Liver (tissue), 9 donors: ENCODE results near the gene ACSS1. TPM values are rescaled to one million over a fixed set of nuclear protein-coding genes. Genes with fewer than 3 reads are reported as not detected.

ENCODE experiments used
- DNase-seq: peaks from one replicate; pipeline ENCODE4 v3.0.0-alpha.2; 2017; ENCODE audit warnings: low spot score
- H3K27ac ChIP-seq, 2 donors: one replicate each; pipeline ENCODE4 v1.7.0; 2013; ENCODE audit warnings: inconsistent platforms in 2 of 2, low read length in 2 of 2, control low read depth in 1 of 2, low read depth in 1 of 2, mild to moderate bottlenecking in 1 of 2
- H3K27me3 ChIP-seq, 4 donors: one replicate each; pipeline versions ENCODE4 v1.6.1 to v1.7.0; 2013; ENCODE audit warnings: low read length in 3 of 4, inconsistent platforms in 1 of 4, mild to moderate bottlenecking in 1 of 4, moderate library complexity in 1 of 4; ENCODE audit not compliant: control insufficient read depth in 4 of 4, insufficient read depth in 4 of 4
- H3K36me3 ChIP-seq, 4 donors: one replicate each; pipeline versions ENCODE4 v1.6.1 to v1.7.0; 2013; ENCODE audit warnings: low read length in 3 of 4, mild to moderate bottlenecking in 3 of 4, low read depth in 1 of 4, moderate library complexity in 1 of 4; ENCODE audit not compliant: control insufficient read depth in 4 of 4, insufficient read depth in 3 of 4
- H3K4me1 ChIP-seq, 4 donors: one replicate each; pipeline versions ENCODE4 v1.6.1 to v1.7.0; 2013; ENCODE audit warnings: low read length in 3 of 4, mild to moderate bottlenecking in 3 of 4, moderate library complexity in 1 of 4; ENCODE audit not compliant: control insufficient read depth in 4 of 4, insufficient read depth in 4 of 4
- H3K4me3 ChIP-seq, 3 donors: one replicate each; pipeline versions ENCODE4 v1.6.1 to v1.7.0; 2013; ENCODE audit warnings: low read length in 3 of 3, control low read depth in 1 of 3, low read depth in 1 of 3, mild to moderate bottlenecking in 1 of 3
- H3K9ac ChIP-seq, 2 donors: one replicate each; pipeline ENCODE4 v1.7.0; 2013; ENCODE audit warnings: low read length in 2 of 2, mild to moderate bottlenecking in 2 of 2, moderate library complexity in 2 of 2, control low read depth in 1 of 2, low read depth in 1 of 2
- H3K9me3 ChIP-seq, 4 donors: one replicate each; pipeline versions ENCODE4 v1.6.1 to v1.7.0; 2013; ENCODE audit warnings: low read length in 3 of 4; ENCODE audit not compliant: control insufficient read depth in 4 of 4
- CTCF ChIP-seq: fragments of 150-350 bp; IDR thresholded peaks from 2 replicates; pipeline ENCODE4 v1.5.1; 2017; ENCODE audit warnings: improper control_type of control experiment, low read depth, low read length; ENCODE audit not compliant: missing input control
- FOXA1 ChIP-seq: IDR thresholded peaks from 2 replicates; pipeline ENCODE4 v1.6.1; 2016; ENCODE audit warnings: antibody characterized with exemption
- FOXA2 ChIP-seq: IDR thresholded peaks from 2 replicates; pipeline ENCODE4 v1.6.1; 2016; ENCODE audit warnings: antibody characterized with exemption
- HNF4A ChIP-seq, 2 donors: conservative IDR thresholded peaks; 2 replicates each; pipeline ENCODE4 v1.6.1; 2016; ENCODE audit warnings: antibody characterized with exemption in 2 of 2, mild to moderate bottlenecking in 2 of 2
- HNF4G ChIP-seq: IDR thresholded peaks from 2 replicates; pipeline ENCODE4 v1.6.1; 2016; ENCODE audit warnings: antibody characterized with exemption
- JUND ChIP-seq, 2 donors: IDR thresholded peaks; 2 replicates each; pipeline ENCODE4 v1.6.1; 2016; ENCODE audit warnings: antibody characterized with exemption in 2 of 2
- MAX ChIP-seq: IDR thresholded peaks from 2 replicates; pipeline ENCODE4 v1.6.1; 2016; ENCODE audit warnings: antibody characterized with exemption
- NR2F2 ChIP-seq: IDR thresholded peaks from 2 replicates; pipeline ENCODE4 v1.6.1; 2016; ENCODE audit warnings: antibody characterized with exemption
- RAD21 ChIP-seq, 2 donors: IDR thresholded peaks; 2 replicates each; pipeline ENCODE4 v1.6.1; 2016; ENCODE audit warnings: antibody characterized with exemption in 2 of 2, mild to moderate bottlenecking in 2 of 2
- REST ChIP-seq: IDR thresholded peaks from 2 replicates; pipeline ENCODE4 v1.6.1; 2016; ENCODE audit warnings: antibody characterized with exemption, mild to moderate bottlenecking
- SP1 ChIP-seq: IDR thresholded peaks from 2 replicates; pipeline ENCODE4 v1.6.1; 2018; ENCODE audit warnings: antibody characterized with exemption, mild to moderate bottlenecking
- ZBTB33 ChIP-seq: IDR thresholded peaks from 2 replicates; pipeline ENCODE4 v1.6.1; 2016; ENCODE audit warnings: antibody characterized with exemption
- WGBS: extraction: QIAGEN DNeasy Blood & Tissue Kit; methylation state at CpG from one replicate; pipeline ENCODE4 v1.1.7; 2013; 5-methylcytosine and 5-hydroxymethylcytosine counted together
- polyA plus RNA-seq, 2 donors: library from polyadenylated mRNA; stranded (reverse) in 1 of 2; unstranded in 1 of 2; fragments of 200-250 nt in 1 of 2; fragments of >200 nt in 1 of 2; fragmentation: Nextera tagmentation in 1 of 2; extraction: Ambion mirVana in 1 of 2; gene quantifications; one replicate each; pipeline versions ENCODE4 v1.2.1 to v1.2.3, GENCODE V29; 2013 to 2015
- total RNA-seq, 2 donors: library from RNA; depleted of rRNA; stranded (reverse); fragments of >200 nt; gene quantifications; one replicate each; pipeline ENCODE4 v1.2.3, GENCODE V29; 2014
- donor health status: healthy.
- donor health status: healthy.
- donor health status: healthy.
- donor health status: healthy.
- donor health status: healthy.

Gene ACSS1
- total and polyA plus RNA-seq, 4 donors, result 5.3 to 87.5 (median 22.1) TPM

GRCh38 chr20:25050501-25051350, 7.2 kb downstream of the ACSS1 start:
- no peak overlapping the region for H3K27ac ChIP-seq
- H3K4me1 ChIP-seq, result peaks cover 15 to 47% (median 25%) of the 10 kb centered on the region in 4 donors

GRCh38 chr20:25050082-25050481, 7.9 kb downstream of the ACSS1 start:
- DNase-seq, result no peak
- H3K4me3 ChIP-seq, result no peak overlapping the region
- H3K9me3 ChIP-seq, result no peaks in the 10 kb centered on the region
- no peak overlapping the region for H3K27ac ChIP-seq
- peaks cover 14 to 51% (median 27%) of the 10 kb centered on the region in 4 donors for H3K4me1 ChIP-seq
- TF ChIP-seq REST (no peak), SP1 (no peak), CTCF (no peak), MAX (no peak), ZBTB33 (no peak), FOXA1 (no peak), NR2F2 (no peak)
- 85% methylated on average over 7 of the region's 7 CpGs for WGBS
- no peak overlapping the region for H3K9ac ChIP-seq
- no peaks in the 10 kb centered on the region for H3K36me3 ChIP-seq
- no peaks in the 10 kb centered on the region for H3K27me3 ChIP-seq

More at GRCh38 chr20:25050501-25051350, 7.2 kb downstream of the ACSS1 start:
- WGBS, result 96% methylated on average over 17 of the region's 17 CpGs
- H3K36me3 ChIP-seq, result no peaks in the 10 kb centered on the region
- H3K4me3 ChIP-seq, result no peak overlapping the region
- TF ChIP-seq FOXA2, result no peak
- no peak for TF ChIP-seq ZBTB33
- TF ChIP-seq JUND (IDR thresholded peaks at IDR 0.05), result no peak
- TF ChIP-seq HNF4A (conservative IDR thresholded peaks at IDR 0.05), result no peak
- TF ChIP-seq MAX, result no peak
- TF ChIP-seq HNF4G, result no peak
- TF ChIP-seq RAD21 (IDR thresholded peaks at IDR 0.05), result no peak
- no peak for DNase-seq
- no peaks in the 10 kb centered on the region for H3K27me3 ChIP-seq
- H3K9me3 ChIP-seq, result no peaks in the 10 kb centered on the region
- no peak overlapping the region for H3K9ac ChIP-seq
